Mammary epithelial cell (primary cell): ENCODE results near the gene SEPTIN7.
A peak's percentile ranks its signal among the peaks of the same experiment; 100 is the strongest.

Experiments used
- CTCF ChIP-seq, 2 donors: IDR thresholded peaks in 1 of 2; conservative IDR thresholded peaks in 1 of 2; 2 replicates each; pipeline ENCODE4 v1.5.1; 2011 to 2012; ENCODE audit warnings: inconsistent platforms in 2 of 2, low read length in 2 of 2, mild to moderate bottlenecking in 2 of 2, control low read depth in 1 of 2, low read depth in 1 of 2; ENCODE audit not compliant: insufficient read depth in 1 of 2; ENCODE audit errors: extremely low read depth in 1 of 2
- EZH2 ChIP-seq: IDR thresholded peaks from 2 replicates; pipeline ENCODE4 v1.6.1; 2012; ENCODE audit warnings: low read length, inconsistent platforms, borderline replicate concordance

- TF ChIP-seq CTCF (conservative IDR thresholded peaks at IDR 0.05 in 1 of 2, IDR thresholded peaks at IDR 0.05 in 1 of 2; ENCODE audit: extremely low read depth in 1 of 2, insufficient read depth in 1 of 2, low read depth in 1 of 2, low read length in 2 of 2): peak; percentile 33 to 62
- no peak for TF ChIP-seq EZH2
Observed at GRCh38 chr7:35801392-35802101, 690 bp downstream of the SEPTIN7 start.
